CD14-positive monocyte (primary cell): ENCODE data around the gene ZGPAT. TPM values are rescaled to one million over a fixed set of nuclear protein-coding genes. Genes with fewer than 3 reads are reported as not detected.
A peak's percentile ranks its signal among the peaks of the same experiment; 100 is the strongest.

ENCODE experiments used
- DNase-seq, 3 donors: peaks; one replicate each; pipeline ENCODE4 v3.0.0-alpha.2; 2011 to 2022
- H2AFZ ChIP-seq: 2 replicates; pipeline ENCODE4 v1.6.0; 2012; ENCODE audit warnings: mild to moderate bottlenecking, low read depth, low read length, inconsistent platforms; ENCODE audit not compliant: insufficient read depth, poor library complexity, severe bottlenecking
- H3K27ac ChIP-seq, 2 donors: 1 replicate in 1 of 2; 2 replicates in 1 of 2; pipeline ENCODE4 v1.5.1; 2012 to 2013; ENCODE audit warnings: low read length in 2 of 2, control low read depth in 1 of 2, inconsistent platforms in 1 of 2, low read depth in 1 of 2, mild to moderate bottlenecking in 1 of 2
- H3K27me3 ChIP-seq, 2 donors: one replicate each; pipeline versions ENCODE4 v1.6.0 to v1.6.1; 2011 to 2013; ENCODE audit warnings: low read length in 2 of 2; ENCODE audit not compliant: control insufficient read depth in 2 of 2, insufficient read depth in 2 of 2
- H3K36me3 ChIP-seq, 2 donors: replicated peaks in 1 of 2; 1 replicate in 1 of 2; 2 replicates in 1 of 2; pipeline versions ENCODE4 v1.5.1 to v1.6.1; 2012 to 2013; ENCODE audit warnings: low read length in 2 of 2, control low read depth in 1 of 2, inconsistent platforms in 1 of 2, mild to moderate bottlenecking in 1 of 2; ENCODE audit not compliant: insufficient read depth in 2 of 2, control insufficient read depth in 1 of 2
- H3K4me1 ChIP-seq, 2 donors: 1 replicate in 1 of 2; 2 replicates in 1 of 2; pipeline versions ENCODE4 v1.5.1 to v1.6.1; 2012 to 2013; ENCODE audit warnings: low read length in 2 of 2, control low read depth in 1 of 2, inconsistent platforms in 1 of 2, mild to moderate bottlenecking in 1 of 2, moderate library complexity in 1 of 2; ENCODE audit not compliant: insufficient read depth in 2 of 2, control insufficient read depth in 1 of 2
- H3K4me2 ChIP-seq: replicated peaks from 2 replicates; pipeline ENCODE3; 2012; ENCODE audit warnings: low read length, moderate library complexity, mild to moderate bottlenecking; ENCODE audit not compliant: poor library complexity, severe bottlenecking; ENCODE audit errors: extremely low read depth
- H3K4me3 ChIP-seq, 3 experiments: fragments of 200-600 bp in 1 of 3; sonication (generic) in 1 of 3; replicated peaks in 1 of 3; 1 replicate in 2 of 3; 2 replicates in 1 of 3; pipeline ENCODE4 v1.5.1; 2011 to 2013; ENCODE audit warnings: low read length in 3 of 3, mild to moderate bottlenecking in 3 of 3, control low read depth in 2 of 3, low read depth in 2 of 3, inconsistent platforms in 1 of 3, moderate library complexity in 1 of 3
- H3K79me2 ChIP-seq: 2 replicates; pipeline ENCODE4 v1.6.0; 2012; ENCODE audit warnings: mild to moderate bottlenecking, control low read depth, inconsistent platforms, low read length, moderate library complexity; ENCODE audit not compliant: insufficient read depth
- H3K9ac ChIP-seq: 2 replicates; pipeline ENCODE4 v1.6.0; 2017; ENCODE audit warnings: low read length, mild to moderate bottlenecking; ENCODE audit not compliant: insufficient read depth, poor library complexity, severe bottlenecking
- H3K9me3 ChIP-seq, 2 donors: replicated peaks in 1 of 2; 1 replicate in 1 of 2; 2 replicates in 1 of 2; pipeline versions ENCODE4 v1.5.1 to v1.6.1; 2012 to 2013; ENCODE audit warnings: low read length in 2 of 2, control low read depth in 1 of 2; ENCODE audit not compliant: control insufficient read depth in 1 of 2, insufficient read depth in 1 of 2
- H4K20me1 ChIP-seq: 2 replicates; pipeline ENCODE4 v1.6.0; 2012; ENCODE audit warnings: mild to moderate bottlenecking, low read length, control low read depth, moderate library complexity; ENCODE audit not compliant: insufficient read depth
- H3K27ac Mint-ChIP-seq, 7 donors: one replicate each; pipeline ENCODE4 v1.8.0; 2020; ENCODE audit warnings: mild to moderate bottlenecking in 7 of 7, mixed read lengths in 7 of 7, moderate library complexity in 6 of 7, inconsistent platforms in 2 of 7
- H3K27me3 Mint-ChIP-seq, 3 donors: one replicate each; pipeline ENCODE4 v1.8.0; 2021 to 2022; ENCODE audit warnings: low read depth in 3 of 3, mild to moderate bottlenecking in 3 of 3, mixed read lengths in 3 of 3, moderate library complexity in 3 of 3, inconsistent platforms in 1 of 3
- H3K36me3 Mint-ChIP-seq, 2 donors: one replicate each; pipeline ENCODE4 v1.8.0; 2020; ENCODE audit warnings: mixed read lengths in 2 of 2, inconsistent platforms in 1 of 2, mild to moderate bottlenecking in 1 of 2
- H3K4me1 Mint-ChIP-seq: one replicate; pipeline ENCODE4 v1.8.0; 2020; ENCODE audit warnings: mild to moderate bottlenecking, mixed read lengths
- H3K4me3 Mint-ChIP-seq, 2 donors: one replicate each; pipeline ENCODE4 v1.8.0; 2020; ENCODE audit warnings: mild to moderate bottlenecking in 2 of 2, mixed read lengths in 2 of 2, moderate library complexity in 1 of 2
- H3K9me3 Mint-ChIP-seq, 7 donors: one replicate each; pipeline ENCODE4 v1.8.0; 2020 to 2022; ENCODE audit warnings: mixed read lengths in 7 of 7, mild to moderate bottlenecking in 6 of 7, moderate library complexity in 6 of 7, inconsistent platforms in 2 of 7
- CTCF ChIP-seq: fragments of 200-600 bp; IDR thresholded peaks from one replicate; pipeline ENCODE4 v1.8.0; 2022; ENCODE audit warnings: antibody characterized with exemption, mild to moderate bottlenecking
- WGBS: methylation state at CpG from one replicate; pipeline ENCODE4 v1.1.5; 2013; ENCODE audit warnings: missing lambda C conversion rate; ENCODE audit not compliant: insufficient coverage; 5-methylcytosine and 5-hydroxymethylcytosine counted together
- intact Hi-C, 2 donors: fragments of 100-400 bp; cut with micrococcal nuclease; formaldehyde crosslinking; loops; one replicate each; pipeline versions ENCODE4 v1.15.0 to v1.15.1; 2023
- polyA plus RNA-seq, 3 donors: library from polyadenylated mRNA; depleted of rRNA in 1 of 3; unstranded in 2 of 3; stranded (reverse) in 1 of 3; fragments of 300-500 nt in 2 of 3; fragments of >200 nt in 1 of 3; fragmentation: Illumina TruSeq in 2 of 3; gene quantifications; 1 replicate in 2 of 3; 2 replicates in 1 of 3; pipeline ENCODE4 v1.2.3, GENCODE V29; 2012 to 2021

ZGPAT gene
- polyA plus RNA-seq, 3 donors = 24.2 to 58.6 (median 28.3) TPM

- Mint-ChIP-seq H3K4me1 (peaks cover 35% of the 10 kb centered on the region), H3K9me3 (peaks cover 0 to 2% (median 0%) of the 10 kb centered on the region in 7 donors), H3K4me3 (peak overlapping the region; percentile 64 to 73), H3K36me3 (peaks cover 11 to 13% of the 10 kb centered on the region in 2 donors), H3K27ac (peak overlapping the region; percentile 92 to 96 (median 95)), H3K27me3 (peaks cover 0 to 3% (median 0%) of the 10 kb centered on the region in 3 donors)
- 18% methylated on average over 37 of the region's 45 CpGs for WGBS
- H3K27me3 ChIP-seq = no peaks in the 10 kb centered on the region
- intact Hi-C loops = loop anchor here in 1 of 2 donors (2.0 kb wide), 1 partner anchor 20 kb away; the partner anchor contains the start of gene ARFRP1
- H2AFZ ChIP-seq = peak overlapping the region; percentile 71
- no peaks in the 10 kb centered on the region for H3K79me2 ChIP-seq
- peak overlapping the region; percentile 72 for H3K4me2 ChIP-seq
- H3K36me3 ChIP-seq = peaks cover 5 to 8% of the 10 kb centered on the region in 2 donors
- peak overlapping the region in 2 of 3 experiments; percentile 4 to 62 for H3K4me3 ChIP-seq
- peak overlapping the region; percentile 94 to 96 for H3K27ac ChIP-seq
- H4K20me1 ChIP-seq = no peaks in the 10 kb centered on the region
- TF ChIP-seq CTCF = no peak
- H3K4me1 ChIP-seq = peaks cover 31 to 44% of the 10 kb centered on the region in 2 donors
- H3K9me3 ChIP-seq = no peaks in the 10 kb centered on the region
- peak; percentile 87 to 98 (median 95) for DNase-seq
- peak overlapping the region; percentile 81 for H3K9ac ChIP-seq
These were observed 21.1 kb upstream of the ZGPAT start for GRCh38 chr20:63686492-63687321.

- Histone ChIP-seq H3K79me2 (no peaks in the 10 kb centered on the region), H3K4me1 (peaks cover 31 to 41% of the 10 kb centered on the region in 2 donors), H3K36me3 (peaks cover 1 to 2% of the 10 kb centered on the region in 2 donors), H3K4me3 (peak overlapping the region in 2 of 3 experiments; percentile 4 to 62), H3K9me3 (no peaks in the 10 kb centered on the region), H3K9ac (peak overlapping the region; percentile 81), H3K4me2 (peak overlapping the region; percentile 72), H3K27me3 (no peaks in the 10 kb centered on the region), H2AFZ (no peak overlapping the region), H4K20me1 (no peaks in the 10 kb centered on the region), H3K27ac (peak overlapping the region; percentile 94 to 96)
- peak overlapping the region; percentile 92 to 96 (median 95) for H3K27ac Mint-ChIP-seq
- intact Hi-C loops = loop anchor here in 1 of 2 donors (2.0 kb wide), 1 partner anchor 19 kb away; the partner anchor contains the start of gene ARFRP1
- WGBS = 94% methylated on average over 25 of the region's 29 CpGs
- peak overlapping the region; percentile 34 to 73 for H3K4me3 Mint-ChIP-seq
- H3K36me3 Mint-ChIP-seq = peaks cover 11 to 16% of the 10 kb centered on the region in 2 donors
- DNase-seq = no peak
- H3K27me3 Mint-ChIP-seq = peaks cover 0 to 3% (median 0%) of the 10 kb centered on the region in 3 donors
- TF ChIP-seq CTCF = no peak
- peaks cover 35% of the 10 kb centered on the region for H3K4me1 Mint-ChIP-seq
- peaks cover 0 to 2% (median 0%) of the 10 kb centered on the region in 7 donors for H3K9me3 Mint-ChIP-seq
These were observed 20.2 kb upstream of the ZGPAT start for GRCh38 chr20:63687419-63688178.
